Astrocyte of the hippocampus (primary cell): ENCODE results near the gene RPL28.
"Not testable (repeated sequence)": the region's sequence is repeated elsewhere in the genome, so short reads cannot be mapped to it uniquely, and the experiment has no call there.

Experiments used
- DNase-seq: peaks from one replicate; pipeline ENCODE4 v3.0.0; 2011; ENCODE audit warnings: low read depth, low spot score

The RPL28 gene

DNA sequence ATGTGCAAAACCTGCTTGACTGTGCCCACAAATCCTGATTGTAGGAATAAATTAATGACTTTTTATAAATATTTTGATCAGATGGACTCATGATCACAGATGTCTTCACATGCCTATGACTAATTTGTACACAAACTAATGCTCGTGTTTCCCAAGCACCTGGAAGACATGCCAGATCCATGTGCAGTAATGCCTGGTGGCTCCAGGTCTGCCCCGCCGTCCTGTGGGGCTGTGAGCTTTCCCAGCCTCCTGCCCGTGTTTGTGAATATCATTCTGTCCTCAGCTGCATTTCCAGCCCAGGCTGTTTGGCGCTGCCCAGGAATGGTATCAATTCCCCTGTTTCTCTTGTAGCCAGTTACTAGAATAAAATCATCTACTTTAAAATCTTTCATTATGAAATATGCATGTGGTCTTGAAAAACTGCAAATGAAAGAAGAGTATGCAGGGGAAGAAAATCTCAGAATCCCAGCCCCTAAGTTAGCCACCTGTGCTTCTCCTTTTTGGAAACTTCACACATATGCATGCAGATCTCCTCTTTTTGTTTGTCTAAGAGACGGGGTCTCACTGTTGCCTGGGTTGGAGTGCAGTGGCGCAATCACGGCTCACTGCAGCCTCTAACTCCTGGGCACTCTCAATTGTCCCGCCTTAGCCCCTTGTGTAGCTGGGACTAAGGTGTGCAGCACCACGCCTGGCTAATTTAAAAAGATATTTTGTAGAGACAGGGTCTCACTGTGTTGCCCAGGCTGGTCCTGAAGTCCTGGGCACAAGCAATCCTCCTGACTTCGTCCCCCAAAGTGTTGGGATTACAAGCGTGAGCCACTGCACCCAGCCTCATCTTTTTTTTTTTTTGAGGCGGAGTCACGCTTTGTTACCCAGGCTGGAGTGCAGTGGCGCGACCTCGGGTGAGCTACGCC is 6.2 kb downstream of the RPL28 start:
- DNase-seq: no peak

DNA sequence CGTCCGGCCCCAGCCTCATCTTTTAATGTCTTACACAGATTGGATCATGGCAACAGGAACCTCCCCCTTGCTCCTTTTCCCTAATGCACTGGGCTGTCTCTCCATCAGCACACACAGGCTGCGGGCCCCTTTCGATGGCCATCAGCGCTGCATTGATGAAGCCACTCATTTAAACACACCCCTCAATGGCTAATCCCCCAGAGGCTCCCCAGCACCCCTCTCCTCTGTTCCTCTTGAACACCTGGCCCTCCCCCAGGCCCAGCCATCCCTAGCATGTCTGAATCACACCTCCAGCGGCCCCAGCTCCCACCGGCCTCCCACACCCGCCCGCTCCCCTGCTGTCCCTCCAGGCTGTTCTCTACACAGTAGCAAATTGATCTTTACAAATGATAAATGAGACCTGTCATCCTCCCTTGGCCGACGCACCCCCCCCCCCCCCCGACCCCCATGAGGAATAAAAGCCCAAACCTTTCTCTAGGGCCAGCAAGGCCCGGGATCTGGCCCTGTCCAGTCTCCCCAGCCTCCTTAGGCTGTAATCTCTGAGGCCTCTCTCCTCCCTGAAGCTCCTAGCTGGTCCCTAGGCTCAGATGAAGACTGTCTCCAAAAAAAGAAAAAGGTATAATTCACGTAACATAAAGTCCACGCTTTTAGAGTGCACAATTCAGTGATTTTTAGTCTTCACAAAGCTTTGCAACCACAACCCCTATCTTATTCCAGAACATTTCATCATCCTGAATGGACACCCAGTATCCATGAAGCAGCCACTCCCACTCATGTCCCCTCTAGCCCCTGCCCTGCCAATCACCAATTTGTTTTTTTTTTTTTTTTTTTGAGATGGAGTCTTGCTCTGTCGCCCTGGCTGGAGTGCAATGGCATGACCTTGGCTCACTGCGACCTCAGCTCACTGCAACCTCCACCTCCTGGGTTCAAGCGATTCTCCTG is 7.4 kb downstream of the RPL28 start:
- no peak for DNase-seq

DNA sequence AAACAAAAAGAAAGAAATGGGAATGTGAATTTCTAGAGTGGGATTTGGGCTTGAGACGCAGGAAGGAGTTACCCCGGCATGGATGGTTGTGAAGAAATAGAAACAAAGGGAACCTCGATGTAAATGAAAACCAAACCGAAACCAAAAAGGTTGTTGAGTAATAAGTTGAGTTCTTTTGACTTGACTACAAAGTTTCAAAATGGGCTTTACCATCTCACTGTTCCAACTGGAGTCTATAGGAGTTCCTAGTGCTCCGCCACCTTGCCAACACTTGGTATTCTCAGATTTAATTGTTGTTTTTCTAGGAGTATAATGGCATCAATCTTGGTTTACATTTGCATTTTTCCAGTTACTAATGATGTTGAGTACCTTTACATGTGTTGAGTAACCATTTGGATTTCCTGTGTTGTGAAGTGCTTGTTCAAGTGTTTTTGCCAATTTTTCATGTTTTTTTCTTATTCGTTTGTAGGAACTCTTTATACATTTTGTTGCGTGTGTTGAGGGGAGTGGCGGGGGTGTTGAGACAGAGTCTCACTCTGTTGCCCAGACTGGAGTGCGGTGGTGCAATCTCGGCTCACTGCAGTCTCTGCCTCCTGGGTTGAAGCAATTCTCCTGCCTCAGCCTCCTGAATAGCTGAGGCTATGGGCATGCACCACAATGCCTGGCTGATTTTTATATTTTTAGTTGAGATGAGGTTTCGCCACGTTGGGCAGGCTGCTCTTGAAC is 12.6 kb downstream of the RPL28 start:
- no peak for DNase-seq

DNA sequence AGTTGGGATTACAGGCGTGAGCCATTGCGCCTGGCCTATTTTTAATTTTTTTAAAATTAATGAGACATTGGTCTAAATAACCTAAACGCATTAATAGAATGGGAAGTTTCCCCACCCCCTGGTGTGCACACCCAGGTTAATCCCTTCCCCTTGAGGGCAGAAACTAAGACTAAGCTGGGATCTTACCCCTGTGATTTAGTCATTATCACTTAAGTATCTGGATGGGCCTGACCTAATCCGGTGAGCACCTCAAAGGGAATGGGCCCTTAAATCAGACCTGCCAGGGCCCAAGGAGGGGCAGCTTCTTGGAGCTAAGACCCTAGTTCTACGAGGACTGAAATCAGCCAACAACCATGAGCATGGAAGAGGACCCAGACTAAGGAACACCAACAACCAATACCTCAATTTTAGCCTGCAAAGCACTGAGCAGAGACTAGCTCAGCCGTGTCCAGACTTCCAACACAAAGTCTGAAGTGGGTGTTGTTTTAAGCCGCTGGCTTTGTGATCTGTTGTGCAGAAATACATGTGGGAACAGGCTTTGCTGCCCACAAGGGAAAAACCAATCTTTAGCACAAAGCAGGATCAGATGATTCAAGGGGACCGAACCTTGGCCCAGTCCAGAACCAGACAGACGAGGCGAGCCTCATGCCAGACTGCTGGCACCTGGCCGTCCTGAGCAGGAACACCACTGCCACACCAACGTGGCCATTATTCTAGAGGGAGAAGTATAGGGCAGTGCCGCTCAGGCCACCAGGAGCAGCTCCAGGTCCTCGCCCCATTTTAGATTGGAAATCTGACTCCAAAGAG is 14.8 kb downstream of the RPL28 start:
- no peak for DNase-seq

DNA sequence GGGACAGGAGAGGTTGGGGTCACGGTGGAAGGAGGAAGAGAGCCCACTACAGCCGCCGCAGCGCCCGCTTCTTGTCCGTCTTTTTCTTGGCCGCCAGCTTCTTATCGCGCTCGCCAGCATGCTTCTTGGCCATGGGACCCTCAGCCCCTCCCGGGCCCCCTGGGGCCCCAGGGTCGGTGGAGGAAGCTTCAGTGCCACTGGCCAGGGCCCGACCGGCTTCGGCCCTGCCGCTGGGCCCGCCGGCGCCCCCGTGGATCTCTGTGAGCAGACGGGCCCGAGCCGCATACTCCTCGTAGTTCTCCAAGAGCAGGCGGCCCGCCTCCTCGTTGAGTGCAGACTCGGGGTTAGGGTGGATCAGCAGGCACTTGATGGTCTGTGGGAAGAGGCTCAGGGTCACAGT is 15.7 kb downstream of the RPL28 start:
- DNase-seq: not testable (repeated sequence)

DNA sequence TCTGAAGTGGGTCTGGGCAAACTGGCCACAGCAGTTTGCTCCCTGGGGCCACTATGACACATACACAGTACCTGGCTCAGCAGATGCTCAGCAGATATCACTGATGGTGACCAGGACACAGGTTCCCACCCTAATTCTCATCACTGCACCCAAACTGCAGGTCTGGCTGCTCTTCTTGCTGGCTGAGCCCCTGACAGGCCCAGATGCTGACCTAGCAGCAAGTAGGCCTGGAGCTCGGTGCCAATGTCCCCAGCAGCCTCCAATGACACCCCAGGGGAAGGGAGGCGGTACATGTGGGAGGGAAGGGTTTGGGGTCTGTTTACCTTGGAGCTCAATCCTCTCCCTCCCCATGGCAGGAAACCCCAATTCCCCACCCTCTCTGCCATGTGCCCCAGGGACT is 16.8 kb downstream of the RPL28 start:
- DNase-seq: no peak

DNA sequence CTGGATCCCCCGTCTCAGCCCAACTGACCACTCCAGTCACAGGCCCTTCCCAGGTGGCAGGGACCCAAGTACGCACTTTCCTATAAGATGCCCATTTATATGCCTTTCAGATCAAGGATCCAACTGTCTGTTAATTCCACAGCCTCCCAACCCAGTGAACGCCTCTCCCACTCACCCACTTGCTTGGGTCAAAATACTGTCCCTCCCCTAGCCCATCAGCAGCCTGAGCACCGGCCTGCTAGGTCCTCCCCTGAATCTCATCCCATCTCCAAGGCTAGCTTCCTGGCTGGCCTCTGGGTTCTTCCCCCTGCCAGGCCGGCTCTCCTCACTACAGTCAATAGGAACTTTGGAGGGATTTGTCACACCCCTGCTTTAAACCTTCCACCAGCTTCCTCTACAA is 19.9 kb downstream of the RPL28 start:
- DNase-seq: no peak

DNA sequence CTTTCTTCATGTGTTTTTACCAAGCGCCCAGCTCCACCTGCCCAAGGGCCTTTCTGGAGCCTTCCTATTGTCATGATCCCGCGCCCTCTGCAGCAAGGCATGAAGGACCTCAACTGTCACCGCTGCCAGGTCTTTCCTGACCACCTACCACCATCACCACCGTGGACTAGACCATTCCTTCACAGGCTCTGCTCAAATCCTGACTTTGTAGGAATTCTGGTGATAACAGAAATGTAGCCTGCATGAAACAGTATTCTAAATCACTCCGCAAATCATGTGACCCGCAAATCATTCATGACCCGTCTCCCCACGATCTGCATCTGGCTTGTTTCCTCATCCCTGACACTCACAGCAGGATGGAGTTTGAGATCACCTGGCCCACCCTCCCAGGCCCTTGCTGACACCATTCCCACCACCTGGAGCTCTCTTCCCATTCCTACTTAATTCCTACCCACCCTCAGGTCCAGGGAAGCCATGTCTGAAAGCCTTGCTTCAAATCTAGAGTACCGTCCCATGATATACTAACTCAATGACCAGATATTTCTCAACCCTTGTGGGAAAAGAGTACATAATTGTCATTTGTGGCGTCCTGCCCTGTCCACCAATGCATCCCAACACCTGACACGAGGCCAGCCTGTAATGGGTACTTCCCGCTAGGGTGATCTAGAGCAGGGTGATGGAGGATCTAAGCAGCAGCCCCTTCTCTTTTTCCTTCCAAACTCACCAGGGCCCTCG is 20.5 kb downstream of the RPL28 start:
- DNase-seq: no peak

DNA sequence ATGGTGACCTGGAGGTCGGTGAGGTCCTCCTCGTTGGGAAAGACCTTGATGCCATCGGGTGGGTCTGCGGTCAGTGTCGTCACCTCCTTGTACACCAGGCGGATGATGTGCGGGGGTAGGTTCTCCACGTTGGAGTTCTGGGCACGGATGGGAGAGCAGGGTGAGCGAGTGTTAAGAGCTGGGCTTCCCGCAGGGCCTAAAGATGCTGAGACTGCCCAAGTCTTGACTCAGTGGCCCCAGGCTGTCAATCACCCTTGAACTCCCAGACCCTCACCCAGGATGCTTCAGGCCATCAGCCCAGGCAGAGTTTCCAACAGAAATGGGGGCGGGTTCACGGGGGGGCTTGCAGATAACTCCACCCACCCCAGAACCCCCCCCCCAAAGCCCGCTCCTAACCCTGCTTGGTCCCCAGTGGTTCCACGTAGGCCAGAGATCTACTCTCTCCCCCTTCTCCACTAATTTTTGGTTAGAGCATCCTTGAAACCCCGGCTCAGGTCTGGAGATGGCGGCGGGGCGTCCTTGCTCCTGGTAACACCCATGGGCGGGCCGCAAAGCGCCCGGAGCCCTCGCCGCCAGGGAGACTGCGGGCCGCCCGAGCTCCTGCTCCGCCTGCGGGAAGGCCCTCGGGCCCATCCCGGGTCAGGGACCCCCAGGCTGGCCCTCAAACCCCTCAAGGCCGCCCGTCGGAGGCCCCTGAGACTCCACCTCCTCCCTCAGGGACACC is 21.3 kb downstream of the RPL28 start:
- peak; percentile 66 for DNase-seq

DNA sequence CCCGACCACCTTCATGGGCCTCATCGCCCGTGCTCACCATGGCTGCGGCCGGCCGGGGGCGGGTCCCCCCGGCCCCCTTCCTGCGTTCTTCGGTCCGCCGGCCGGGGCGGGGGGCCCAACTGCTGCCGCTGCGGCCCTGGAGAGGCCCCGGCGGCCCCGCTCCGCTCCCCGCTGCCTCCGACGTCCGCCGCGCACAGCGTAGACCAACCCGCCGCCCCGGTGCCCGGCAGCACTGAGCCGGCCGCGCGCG is 21.7 kb downstream of the RPL28 start, which contains the start of gene UBE2S:
Gene UBE2S, minus strand, starts transcription at position 239 of the 250 bp plus-strand sequence. Its CDS starts 199 bp downstream, at position 40.
- DNase-seq: not testable (repeated sequence)

DNA sequence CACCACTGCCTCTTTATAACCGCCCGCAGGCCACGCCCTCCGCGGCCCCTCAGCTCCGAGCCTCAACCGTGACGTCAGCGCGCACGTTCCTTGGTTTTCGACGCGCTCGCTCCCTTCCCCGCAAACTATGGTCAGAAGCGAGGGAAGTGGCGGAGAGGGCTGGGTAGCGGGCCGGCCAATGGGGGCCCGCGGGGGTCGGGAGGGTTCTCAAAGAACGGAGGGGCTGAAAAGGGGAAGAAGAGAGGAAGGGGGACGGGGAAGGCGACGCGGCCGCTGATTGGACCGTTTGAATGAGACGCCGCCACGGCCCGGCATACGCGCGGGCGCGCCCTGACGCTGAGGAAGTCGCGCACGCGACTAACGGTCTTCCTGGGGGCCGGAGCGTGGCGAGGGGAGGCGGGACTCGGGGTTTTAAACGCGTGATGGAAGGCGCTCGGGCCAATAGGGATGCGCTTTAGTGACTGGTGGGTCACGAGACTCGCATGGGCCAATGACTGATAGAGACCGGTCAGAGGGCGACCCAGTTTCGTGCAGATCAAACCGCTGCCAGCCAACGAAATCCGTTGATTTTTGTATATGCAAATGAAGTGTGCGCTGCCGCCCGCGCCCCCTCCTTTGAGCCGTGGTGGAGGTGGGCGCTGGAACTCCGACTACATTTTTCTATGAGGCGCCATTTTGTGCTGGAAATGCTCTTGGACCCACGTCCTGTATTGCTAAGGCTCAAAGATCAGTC is 22.2 kb downstream of the RPL28 start:
- DNase-seq: peak; percentile 100

DNA sequence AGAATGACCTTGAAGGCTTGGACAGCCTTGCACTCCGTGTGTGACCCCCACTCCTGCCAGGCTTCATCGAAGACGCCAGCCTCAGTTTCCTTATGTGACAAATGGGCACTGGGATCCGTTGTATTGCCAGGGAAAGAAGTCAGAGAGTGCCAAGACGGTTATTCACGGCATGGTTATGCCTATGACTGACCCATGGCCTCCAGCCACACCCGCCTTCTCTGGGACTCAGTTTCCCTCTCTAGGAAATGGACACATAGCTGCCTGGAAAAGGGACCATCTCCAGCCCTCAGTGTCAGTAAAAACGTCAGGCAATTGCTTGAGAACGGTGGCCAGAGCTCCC is 22.8 kb downstream of the RPL28 start:
- no peak for DNase-seq

DNA sequence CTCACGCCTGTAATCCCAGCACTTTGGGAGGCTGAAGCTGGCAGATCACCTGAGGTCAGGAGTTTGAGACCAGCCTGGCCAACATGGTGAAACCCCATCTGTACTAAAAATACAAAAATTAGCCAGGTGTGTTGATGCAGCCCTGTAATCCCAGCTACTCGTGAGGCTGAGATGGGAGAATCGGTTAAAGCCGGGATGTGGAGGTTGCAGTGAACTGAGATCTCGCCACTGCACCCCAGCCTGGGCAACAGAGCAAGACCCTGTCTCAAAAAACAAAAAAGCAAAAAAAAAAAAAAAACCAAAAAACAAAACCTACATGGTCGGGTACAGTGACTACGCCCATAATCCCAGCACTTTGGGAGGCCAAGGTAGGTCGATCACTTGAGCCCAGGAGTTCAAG is 23.4 kb downstream of the RPL28 start:
- not testable (repeated sequence) for DNase-seq

DNA sequence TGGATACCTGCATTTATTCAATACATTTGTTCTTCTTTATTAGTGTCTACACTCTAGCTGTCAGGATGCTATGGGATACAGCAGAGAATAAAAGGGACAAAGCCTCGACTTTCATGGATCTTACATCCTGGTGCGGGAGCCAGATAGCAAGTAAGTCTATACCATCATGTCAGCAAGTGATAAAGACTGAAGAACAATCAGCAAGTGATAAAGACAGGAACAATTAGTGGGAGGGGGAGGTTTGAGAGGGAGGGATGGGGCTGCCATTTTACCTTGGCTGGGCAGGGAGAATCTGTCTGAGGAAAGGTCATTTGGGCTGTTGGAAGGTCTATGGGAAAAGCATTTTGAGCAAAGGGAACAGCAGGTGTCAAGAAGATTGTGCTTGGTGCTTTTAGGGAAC is 24.4 kb downstream of the RPL28 start:
- DNase-seq: no peak

DNA sequence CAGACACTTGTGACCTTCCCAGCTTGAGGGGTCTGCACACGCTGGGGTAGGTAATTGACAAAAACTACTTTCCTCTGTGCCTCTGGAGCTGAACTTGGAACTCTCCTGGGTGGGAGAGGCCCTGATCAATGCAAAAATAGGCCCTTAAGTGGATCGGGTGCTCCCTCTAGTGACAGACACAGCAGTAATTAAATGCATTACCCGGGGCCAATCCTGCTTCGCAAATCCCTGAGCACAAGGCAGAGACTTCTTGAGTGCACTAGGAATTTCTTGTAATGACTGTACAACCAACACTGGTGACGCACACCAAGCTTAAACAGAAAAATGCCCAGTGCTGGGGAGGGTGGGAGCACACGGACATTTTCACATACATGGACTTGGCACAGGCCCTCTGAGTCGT is 32.5 kb downstream of the RPL28 start:
- peak; percentile 91 for DNase-seq

DNA sequence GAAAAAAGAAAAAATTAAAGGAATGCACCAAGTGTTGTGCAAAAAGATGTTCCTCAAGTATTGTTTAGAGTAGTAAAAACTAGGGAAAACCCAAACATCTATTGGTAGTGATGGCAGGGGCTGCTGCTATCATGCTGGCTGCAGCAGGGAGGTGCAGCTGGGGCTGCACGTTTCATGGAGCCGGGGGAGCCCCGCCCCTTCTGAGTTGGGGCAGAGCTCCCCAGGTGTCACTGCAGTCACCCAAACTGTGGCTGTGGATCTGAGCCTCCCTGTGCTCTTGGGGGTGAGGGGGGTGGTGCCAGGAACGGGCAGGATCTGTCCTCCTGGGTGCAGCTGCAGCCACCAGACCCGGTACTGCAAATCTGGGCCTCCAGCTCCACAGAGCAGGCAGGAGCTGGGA is 33.4 kb downstream of the RPL28 start:
- DNase-seq: no peak

DNA sequence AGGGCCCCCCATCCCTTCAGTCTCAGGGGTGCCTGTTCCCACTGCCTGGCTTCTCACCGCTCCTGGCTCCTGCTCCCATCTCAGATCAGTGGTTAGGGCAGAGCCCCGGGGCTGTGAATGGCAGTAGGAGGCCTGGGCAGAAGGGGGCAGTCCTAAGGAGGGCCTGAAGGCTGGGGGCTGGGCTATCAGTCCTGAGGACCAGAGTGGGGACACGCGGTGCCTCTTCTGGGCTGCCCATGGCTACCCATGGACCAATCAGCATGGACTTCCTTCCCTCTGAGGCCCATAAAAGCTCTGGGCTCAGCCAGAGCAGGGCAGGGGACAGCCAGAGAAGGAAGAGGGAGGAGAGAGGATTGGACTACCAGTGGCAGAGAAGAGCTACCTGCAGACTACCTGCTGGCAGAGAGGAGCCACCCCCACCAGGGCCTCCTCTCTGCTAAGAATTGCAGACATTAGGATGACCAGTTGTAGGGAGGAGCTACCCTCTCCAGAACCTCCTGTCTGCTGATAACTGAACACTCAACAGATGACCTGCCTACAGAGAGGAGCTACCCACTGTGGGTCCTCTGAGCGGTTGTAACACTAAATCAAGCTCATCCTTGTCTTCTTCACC is 34.0 kb downstream of the RPL28 start:
- no peak for DNase-seq

DNA sequence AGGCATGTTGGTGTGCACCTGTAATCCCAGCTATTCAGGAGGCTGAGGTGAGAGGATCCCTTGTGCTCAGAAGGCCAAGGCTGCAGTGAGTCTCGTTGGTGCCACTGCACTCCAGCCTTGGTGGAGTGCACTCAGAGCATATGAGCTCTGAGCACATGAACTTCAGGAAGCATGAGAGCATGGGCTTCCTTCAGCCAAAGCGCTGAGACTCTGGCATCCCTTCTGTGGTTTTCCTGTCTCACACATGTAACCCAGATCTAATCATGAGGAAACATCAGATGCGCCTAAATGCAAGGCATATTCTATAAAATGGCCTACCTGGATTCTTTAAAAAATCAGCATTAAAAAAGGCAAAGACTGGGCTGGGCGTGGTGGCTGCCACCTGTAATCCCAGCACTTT is 35.5 kb downstream of the RPL28 start:
- not testable (repeated sequence) for DNase-seq
